ENCODE data around the gene TMA7.

DNA sequence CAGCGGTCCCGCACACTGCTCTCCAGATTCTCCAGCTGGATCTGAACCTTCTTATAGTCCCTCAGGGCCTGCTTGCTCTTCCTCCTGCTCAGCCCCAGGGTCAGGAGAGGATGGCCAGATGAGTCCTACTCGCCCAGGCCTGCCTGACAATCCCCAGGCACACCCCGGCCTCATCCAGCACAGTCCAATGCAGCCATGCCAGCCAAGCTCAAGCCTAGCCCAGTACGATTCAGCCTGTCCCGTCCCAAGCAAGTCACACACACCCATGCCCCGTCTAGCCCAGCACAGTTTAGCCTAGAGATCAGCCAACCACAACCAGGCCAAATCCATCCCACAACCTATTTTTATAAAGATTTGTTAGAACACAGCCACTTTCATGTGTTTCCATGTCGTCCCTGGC, 27.0 kb upstream of the TMA7 start:
- TF ChIP-seq, protein P1, sequence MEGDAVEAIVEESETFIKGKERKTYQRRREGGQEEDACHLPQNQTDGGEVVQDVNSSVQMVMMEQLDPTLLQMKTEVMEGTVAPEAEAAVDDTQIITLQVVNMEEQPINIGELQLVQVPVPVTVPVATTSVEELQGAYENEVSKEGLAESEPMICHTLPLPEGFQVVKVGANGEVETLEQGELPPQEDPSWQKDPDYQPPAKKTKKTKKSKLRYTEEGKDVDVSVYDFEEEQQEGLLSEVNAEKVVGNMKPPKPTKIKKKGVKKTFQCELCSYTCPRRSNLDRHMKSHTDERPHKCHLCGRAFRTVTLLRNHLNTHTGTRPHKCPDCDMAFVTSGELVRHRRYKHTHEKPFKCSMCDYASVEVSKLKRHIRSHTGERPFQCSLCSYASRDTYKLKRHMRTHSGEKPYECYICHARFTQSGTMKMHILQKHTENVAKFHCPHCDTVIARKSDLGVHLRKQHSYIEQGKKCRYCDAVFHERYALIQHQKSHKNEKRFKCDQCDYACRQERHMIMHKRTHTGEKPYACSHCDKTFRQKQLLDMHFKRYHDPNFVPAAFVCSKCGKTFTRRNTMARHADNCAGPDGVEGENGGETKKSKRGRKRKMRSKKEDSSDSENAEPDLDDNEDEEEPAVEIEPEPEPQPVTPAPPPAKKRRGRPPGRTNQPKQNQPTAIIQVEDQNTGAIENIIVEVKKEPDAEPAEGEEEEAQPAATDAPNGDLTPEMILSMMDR (IDR thresholded peaks at IDR 0.05) = no peak
- TF ChIP-seq EP300 (IDR thresholded peaks at IDR 0.05) = no peak
